GM23338 (cell line): ENCODE results near the gene S100A5. TPM values are rescaled to one million over a fixed set of nuclear protein-coding genes. Genes with fewer than 3 reads are reported as not detected.
"Not testable (repeated sequence)": the region's sequence is repeated elsewhere in the genome, so short reads cannot be mapped to it uniquely, and the experiment has no call there.

Source experiments
- ATAC-seq: fragments of 200-7000 bp; cut with Tn5 transposase; 3 replicates; pipeline ENCODE4 v1.9.1; 2020
- DNase-seq: peaks from one replicate; pipeline ENCODE4 v3.0.0-alpha.2; 2015; ENCODE audit warnings: low spot score
- H2AFZ ChIP-seq: fragments of 200-600 bp; sonication (generic); 2 replicates; pipeline ENCODE4 v1.8.0; 2016; ENCODE audit warnings: antibody characterized with exemption, mild to moderate bottlenecking, moderate library complexity
- H3F3A ChIP-seq: fragments of 200-600 bp; sonication (generic); replicated peaks from 2 replicates; pipeline ENCODE4 v1.8.0; 2017; ENCODE audit warnings: antibody characterized with exemption, mixed run types, low read depth
- H3K27ac ChIP-seq: fragments of 200-600 bp; sonication (generic); 2 replicates; pipeline ENCODE4 v1.6.1; 2016; ENCODE audit warnings: low read depth
- H3K27me3 ChIP-seq: fragments of 200-600 bp; sonication (generic); 2 replicates; pipeline ENCODE4 v1.8.0; 2016; ENCODE audit warnings: mild to moderate bottlenecking, mixed run types, moderate library complexity; ENCODE audit not compliant: insufficient read depth
- H3K36me3 ChIP-seq: fragments of 200-600 bp; sonication (generic); 2 replicates; pipeline ENCODE4 v1.8.0; 2016; ENCODE audit warnings: mild to moderate bottlenecking; ENCODE audit not compliant: insufficient read depth
- H3K4me1 ChIP-seq: fragments of 200-600 bp; sonication (generic); 2 replicates; pipeline ENCODE4 v1.8.0; 2016; ENCODE audit warnings: mild to moderate bottlenecking, moderate library complexity; ENCODE audit not compliant: insufficient read depth
- H3K4me2 ChIP-seq: fragments of 200-600 bp; sonication (generic); 2 replicates; pipeline ENCODE4 v1.7.1; 2017; ENCODE audit warnings: mixed run types
- H3K4me3 ChIP-seq: fragments of 200-600 bp; sonication (generic); 2 replicates; pipeline ENCODE4 v1.6.1; 2016; ENCODE audit warnings: mixed run types
- H3K79me2 ChIP-seq: fragments of 200-600 bp; sonication (generic); replicated peaks from 2 replicates; pipeline ENCODE4 v1.8.0; 2017; ENCODE audit warnings: mild to moderate bottlenecking; ENCODE audit not compliant: insufficient read depth
- H3K9me2 ChIP-seq: fragments of 200-600 bp; sonication (generic); 2 replicates; pipeline ENCODE4 v1.8.0; 2017; ENCODE audit not compliant: insufficient read depth
- H4K20me1 ChIP-seq: fragments of 200-600 bp; sonication (generic); replicated peaks from 2 replicates; pipeline ENCODE4 v1.8.0; 2017; ENCODE audit warnings: mild to moderate bottlenecking; ENCODE audit not compliant: insufficient read depth
- H3K27ac Mint-ChIP-seq: 2 replicates; pipeline ENCODE4 v1.8.0; 2020; ENCODE audit warnings: inconsistent platforms, mild to moderate bottlenecking, moderate library complexity, mixed read lengths
- H3K27me3 Mint-ChIP-seq: 3 replicates; pipeline ENCODE4 v1.8.0; 2022; ENCODE audit warnings: low read depth, mild to moderate bottlenecking, moderate library complexity, mixed read lengths, inconsistent platforms; ENCODE audit not compliant: insufficient read depth, poor library complexity
- H3K36me3 Mint-ChIP-seq: 3 replicates; pipeline ENCODE4 v1.8.0; 2021; ENCODE audit warnings: low read depth, mild to moderate bottlenecking, inconsistent platforms, moderate library complexity, mixed read lengths
- H3K4me1 Mint-ChIP-seq: 3 replicates; pipeline ENCODE4 v1.8.0; 2020; ENCODE audit warnings: mild to moderate bottlenecking, inconsistent platforms, mixed read lengths
- H3K4me3 Mint-ChIP-seq: 3 replicates; pipeline ENCODE4 v1.8.0; 2021; ENCODE audit warnings: moderate library complexity, mild to moderate bottlenecking, inconsistent platforms, mixed read lengths
- H3K9me3 Mint-ChIP-seq: 3 replicates; pipeline ENCODE4 v1.8.0; 2020; ENCODE audit warnings: moderate library complexity, mild to moderate bottlenecking, inconsistent platforms, mixed read lengths
- CREB1 ChIP-seq: fragments of 250-450 bp; sonication (Bioruptor Pico); IDR thresholded peaks from 2 replicates; pipeline ENCODE4 v1.5.0; 2020; ENCODE audit warnings: low read depth, mild to moderate bottlenecking, moderate library complexity
- EZH2 ChIP-seq: fragments of 200-600 bp; sonication (generic); IDR thresholded peaks from one replicate; pipeline ENCODE4 v1.8.0; 2017; ENCODE audit warnings: antibody characterized with exemption, mild to moderate bottlenecking, low read depth; ENCODE audit not compliant: unreplicated experiment
- EZH2phosphoT487 ChIP-seq: fragments of 200-600 bp; sonication (generic); IDR thresholded peaks from one replicate; pipeline ENCODE4 v1.8.1; 2018; ENCODE audit warnings: antibody characterized with exemption; ENCODE audit not compliant: unreplicated experiment
- JUNB ChIP-seq: IDR thresholded peaks from one replicate; pipeline ENCODE4 v1.6.1; 2016; ENCODE audit warnings: antibody characterized with exemption; ENCODE audit not compliant: unreplicated experiment
- POLR2AphosphoS5 ChIP-seq: IDR thresholded peaks from 2 replicates; pipeline ENCODE4 v1.6.1; 2016; ENCODE audit warnings: antibody characterized with exemption, low read depth
- STAT1 ChIP-seq: IDR thresholded peaks from one replicate; pipeline ENCODE4 v1.6.1; 2016; ENCODE audit warnings: antibody characterized with exemption; ENCODE audit not compliant: unreplicated experiment
- ZNF114 ChIP-seq: fragments of 250-450 bp; sonication (Bioruptor Pico); IDR thresholded peaks from 2 replicates; pipeline ENCODE4 v1.5.0; 2020; ENCODE audit warnings: mild to moderate bottlenecking, moderate library complexity
- ZNF331 ChIP-seq: fragments of 250-450 bp; sonication (Bioruptor Pico); IDR thresholded peaks from 2 replicates; pipeline ENCODE4 v1.5.0; 2020; ENCODE audit warnings: low read depth, mild to moderate bottlenecking, moderate library complexity
- polyA plus RNA-seq: library from polyadenylated mRNA; unstranded; fragments of >200 nt; fragmentation: Nextera tagmentation; extraction: Ambion mirVana; gene quantifications from 2 replicates; pipeline ENCODE4 v1.2.1, GENCODE V29; 2016
- total RNA-seq: library from RNA; depleted of rRNA; stranded (reverse); fragments of >200 nt; shearing (Covaris generic); gene quantifications from 2 replicates; pipeline ENCODE4 v1.2.3, GENCODE V29; 2014
- TF ChIP-seq, protein P1 (sequence below): fragments of 250-450 bp; sonication (Bioruptor Pico); IDR thresholded peaks from 2 replicates; pipeline ENCODE4 v1.5.0; 2020; ENCODE audit warnings: mild to moderate bottlenecking, moderate library complexity
- TF ChIP-seq, protein P2 (sequence below): IDR thresholded peaks from one replicate; pipeline ENCODE4 v1.6.1; 2018; ENCODE audit warnings: antibody characterized with exemption; ENCODE audit not compliant: unreplicated experiment
- TF ChIP-seq, protein P3 (sequence below): IDR thresholded peaks from 2 replicates; pipeline ENCODE4 v1.6.1; 2016; ENCODE audit warnings: antibody characterized with exemption

Gene S100A5
- total and polyA plus RNA-seq, 2 experiments from 2014 or later: 0.47 TPM; not detected in 1

DNA sequence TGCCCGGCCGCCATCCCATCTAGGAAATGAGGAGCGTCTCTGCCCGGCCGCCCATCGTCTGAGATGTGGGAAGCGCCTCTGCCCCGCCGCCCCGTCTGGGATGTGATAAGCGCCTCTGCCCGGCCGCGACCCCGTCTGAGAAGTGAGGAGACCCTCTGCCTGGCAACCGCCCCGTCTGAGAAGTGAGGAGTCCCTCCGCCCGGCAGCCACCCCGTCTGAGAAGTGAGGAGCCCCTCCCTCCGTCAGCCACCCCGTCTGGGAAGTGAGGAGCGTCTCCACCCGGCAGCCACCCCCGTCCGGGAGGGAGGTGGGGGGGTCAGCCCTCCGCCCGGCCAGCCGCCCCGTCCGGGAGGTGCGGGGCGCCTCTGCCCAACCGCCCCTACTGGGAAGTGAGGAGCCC, 42.1 kb upstream of the S100A5 start:
- not testable (repeated sequence) for H3K27ac ChIP-seq, H2AFZ ChIP-seq, H3K36me3 ChIP-seq, H3K9me2 ChIP-seq, DNase-seq, H4K20me1 ChIP-seq, H3K27me3 ChIP-seq, H3K27me3 Mint-ChIP-seq, H3K9me3 Mint-ChIP-seq, H3K79me2 ChIP-seq, ATAC-seq, H3K4me3 Mint-ChIP-seq, H3K4me3 ChIP-seq, H3K27ac Mint-ChIP-seq, H3K4me1 ChIP-seq, H3F3A ChIP-seq, H3K36me3 Mint-ChIP-seq, H3K4me2 ChIP-seq
- H3K4me1 Mint-ChIP-seq: peaks cover 20% of the 10 kb centered on the region

DNA sequence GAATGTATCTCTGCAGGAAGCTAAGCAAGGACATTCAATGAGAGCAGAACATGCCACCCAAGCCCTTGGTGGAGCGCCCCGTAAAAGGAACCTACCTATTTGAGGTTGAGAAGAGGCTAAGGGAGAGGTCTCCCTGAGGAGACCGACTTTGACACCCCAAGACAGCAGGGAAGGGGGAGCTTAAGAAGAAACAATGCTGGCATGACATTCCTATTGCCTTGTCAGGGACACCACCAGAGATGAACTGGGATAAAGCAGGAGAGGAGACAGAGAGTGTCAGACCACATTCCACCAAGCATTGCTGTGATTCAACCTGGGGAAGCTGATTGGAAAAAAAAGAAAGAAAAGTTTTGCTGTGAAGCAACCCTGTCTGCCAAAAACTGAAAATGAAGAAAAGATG, 38.2 kb upstream of the S100A5 start:
- Mint-ChIP-seq H3K27ac (no peak overlapping the region), H3K4me3 (no peak overlapping the region), H3K27me3 (peaks cover 4% of the 10 kb centered on the region), H3K4me1 (peaks cover 13% of the 10 kb centered on the region), H3K9me3 (peaks cover 18% of the 10 kb centered on the region; the same call in 2 of the 3 replicates), H3K36me3 (no peaks in the 10 kb centered on the region; the same call in 1 of the 3 replicates)
- Histone ChIP-seq H3K4me2 (no peak overlapping the region), H3K4me1 (peaks cover 6% of the 10 kb centered on the region; the same call in 1 of the 2 replicates), H3F3A (no peaks in the 10 kb centered on the region), H3K79me2 (no peaks in the 10 kb centered on the region), H3K36me3 (no peaks in the 10 kb centered on the region), H3K4me3 (no peak overlapping the region), H3K27me3 (no peaks in the 10 kb centered on the region), H3K27ac (no peak overlapping the region), H3K9me2 (no peaks in the 10 kb centered on the region), H4K20me1 (no peaks in the 10 kb centered on the region), H2AFZ (0 out of 2 replicates have a peak overlapping the region, but pooled peaks have one; percentile 2)
- DNase-seq (no peak), ATAC-seq (no peak)
- TF ChIP-seq ZNF114: no peak
- no peak for TF ChIP-seq POLR2AphosphoS5
- TF ChIP-seq STAT1: no peak
- TF ChIP-seq JUNB: no peak
- TF ChIP-seq, protein P1, sequence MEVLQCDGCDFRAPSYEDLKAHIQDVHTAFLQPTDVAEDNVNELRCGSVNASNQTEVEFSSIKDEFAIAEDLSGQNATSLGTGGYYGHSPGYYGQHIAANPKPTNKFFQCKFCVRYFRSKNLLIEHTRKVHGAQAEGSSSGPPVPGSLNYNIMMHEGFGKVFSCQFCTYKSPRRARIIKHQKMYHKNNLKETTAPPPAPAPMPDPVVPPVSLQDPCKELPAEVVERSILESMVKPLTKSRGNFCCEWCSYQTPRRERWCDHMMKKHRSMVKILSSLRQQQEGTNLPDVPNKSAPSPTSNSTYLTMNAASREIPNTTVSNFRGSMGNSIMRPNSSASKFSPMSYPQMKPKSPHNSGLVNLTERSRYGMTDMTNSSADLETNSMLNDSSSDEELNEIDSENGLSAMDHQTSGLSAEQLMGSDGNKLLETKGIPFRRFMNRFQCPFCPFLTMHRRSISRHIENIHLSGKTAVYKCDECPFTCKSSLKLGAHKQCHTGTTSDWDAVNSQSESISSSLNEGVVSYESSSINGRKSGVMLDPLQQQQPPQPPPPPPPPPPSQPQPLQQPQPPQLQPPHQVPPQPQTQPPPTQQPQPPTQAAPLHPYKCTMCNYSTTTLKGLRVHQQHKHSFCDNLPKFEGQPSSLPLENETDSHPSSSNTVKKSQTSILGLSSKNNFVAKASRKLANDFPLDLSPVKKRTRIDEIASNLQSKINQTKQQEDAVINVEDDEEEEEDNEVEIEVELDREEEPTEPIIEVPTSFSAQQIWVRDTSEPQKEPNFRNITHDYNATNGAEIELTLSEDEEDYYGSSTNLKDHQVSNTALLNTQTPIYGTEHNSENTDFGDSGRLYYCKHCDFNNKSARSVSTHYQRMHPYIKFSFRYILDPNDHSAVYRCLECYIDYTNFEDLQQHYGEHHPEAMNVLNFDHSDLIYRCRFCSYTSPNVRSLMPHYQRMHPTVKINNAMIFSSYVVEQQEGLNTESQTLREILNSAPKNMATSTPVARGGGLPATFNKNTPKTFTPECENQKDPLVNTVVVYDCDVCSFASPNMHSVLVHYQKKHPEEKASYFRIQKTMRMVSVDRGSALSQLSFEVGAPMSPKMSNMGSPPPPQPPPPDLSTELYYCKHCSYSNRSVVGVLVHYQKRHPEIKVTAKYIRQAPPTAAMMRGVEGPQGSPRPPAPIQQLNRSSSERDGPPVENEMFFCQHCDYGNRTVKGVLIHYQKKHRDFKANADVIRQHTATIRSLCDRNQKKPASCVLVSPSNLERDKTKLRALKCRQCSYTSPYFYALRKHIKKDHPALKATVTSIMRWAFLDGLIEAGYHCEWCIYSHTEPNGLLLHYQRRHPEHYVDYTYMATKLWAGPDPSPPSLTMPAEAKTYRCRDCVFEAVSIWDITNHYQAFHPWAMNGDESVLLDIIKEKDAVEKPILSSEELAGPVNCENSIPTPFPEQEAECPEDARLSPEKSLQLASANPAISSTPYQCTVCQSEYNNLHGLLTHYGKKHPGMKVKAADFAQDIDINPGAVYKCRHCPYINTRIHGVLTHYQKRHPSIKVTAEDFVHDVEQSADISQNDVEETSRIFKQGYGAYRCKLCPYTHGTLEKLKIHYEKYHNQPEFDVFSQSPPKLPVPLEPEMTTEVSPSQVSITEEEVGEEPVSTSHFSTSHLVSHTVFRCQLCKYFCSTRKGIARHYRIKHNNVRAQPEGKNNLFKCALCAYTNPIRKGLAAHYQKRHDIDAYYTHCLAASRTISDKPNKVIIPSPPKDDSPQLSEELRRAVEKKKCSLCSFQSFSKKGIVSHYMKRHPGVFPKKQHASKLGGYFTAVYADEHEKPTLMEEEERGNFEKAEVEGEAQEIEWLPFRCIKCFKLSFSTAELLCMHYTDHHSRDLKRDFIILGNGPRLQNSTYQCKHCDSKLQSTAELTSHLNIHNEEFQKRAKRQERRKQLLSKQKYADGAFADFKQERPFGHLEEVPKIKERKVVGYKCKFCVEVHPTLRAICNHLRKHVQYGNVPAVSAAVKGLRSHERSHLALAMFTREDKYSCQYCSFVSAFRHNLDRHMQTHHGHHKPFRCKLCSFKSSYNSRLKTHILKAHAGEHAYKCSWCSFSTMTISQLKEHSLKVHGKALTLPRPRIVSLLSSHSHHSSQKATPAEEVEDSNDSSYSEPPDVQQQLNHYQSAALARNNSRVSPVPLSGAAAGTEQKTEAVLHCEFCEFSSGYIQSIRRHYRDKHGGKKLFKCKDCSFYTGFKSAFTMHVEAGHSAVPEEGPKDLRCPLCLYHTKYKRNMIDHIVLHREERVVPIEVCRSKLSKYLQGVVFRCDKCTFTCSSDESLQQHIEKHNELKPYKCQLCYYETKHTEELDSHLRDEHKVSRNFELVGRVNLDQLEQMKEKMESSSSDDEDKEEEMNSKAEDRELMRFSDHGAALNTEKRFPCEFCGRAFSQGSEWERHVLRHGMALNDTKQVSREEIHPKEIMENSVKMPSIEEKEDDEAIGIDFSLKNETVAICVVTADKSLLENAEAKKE: no peak
- no peak for TF ChIP-seq ZNF331 (CRISPR knock-in tag)
- TF ChIP-seq, protein P2, sequence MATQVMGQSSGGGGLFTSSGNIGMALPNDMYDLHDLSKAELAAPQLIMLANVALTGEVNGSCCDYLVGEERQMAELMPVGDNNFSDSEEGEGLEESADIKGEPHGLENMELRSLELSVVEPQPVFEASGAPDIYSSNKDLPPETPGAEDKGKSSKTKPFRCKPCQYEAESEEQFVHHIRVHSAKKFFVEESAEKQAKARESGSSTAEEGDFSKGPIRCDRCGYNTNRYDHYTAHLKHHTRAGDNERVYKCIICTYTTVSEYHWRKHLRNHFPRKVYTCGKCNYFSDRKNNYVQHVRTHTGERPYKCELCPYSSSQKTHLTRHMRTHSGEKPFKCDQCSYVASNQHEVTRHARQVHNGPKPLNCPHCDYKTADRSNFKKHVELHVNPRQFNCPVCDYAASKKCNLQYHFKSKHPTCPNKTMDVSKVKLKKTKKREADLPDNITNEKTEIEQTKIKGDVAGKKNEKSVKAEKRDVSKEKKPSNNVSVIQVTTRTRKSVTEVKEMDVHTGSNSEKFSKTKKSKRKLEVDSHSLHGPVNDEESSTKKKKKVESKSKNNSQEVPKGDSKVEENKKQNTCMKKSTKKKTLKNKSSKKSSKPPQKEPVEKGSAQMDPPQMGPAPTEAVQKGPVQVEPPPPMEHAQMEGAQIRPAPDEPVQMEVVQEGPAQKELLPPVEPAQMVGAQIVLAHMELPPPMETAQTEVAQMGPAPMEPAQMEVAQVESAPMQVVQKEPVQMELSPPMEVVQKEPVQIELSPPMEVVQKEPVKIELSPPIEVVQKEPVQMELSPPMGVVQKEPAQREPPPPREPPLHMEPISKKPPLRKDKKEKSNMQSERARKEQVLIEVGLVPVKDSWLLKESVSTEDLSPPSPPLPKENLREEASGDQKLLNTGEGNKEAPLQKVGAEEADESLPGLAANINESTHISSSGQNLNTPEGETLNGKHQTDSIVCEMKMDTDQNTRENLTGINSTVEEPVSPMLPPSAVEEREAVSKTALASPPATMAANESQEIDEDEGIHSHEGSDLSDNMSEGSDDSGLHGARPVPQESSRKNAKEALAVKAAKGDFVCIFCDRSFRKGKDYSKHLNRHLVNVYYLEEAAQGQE: no peak
- TF ChIP-seq, protein P3, sequence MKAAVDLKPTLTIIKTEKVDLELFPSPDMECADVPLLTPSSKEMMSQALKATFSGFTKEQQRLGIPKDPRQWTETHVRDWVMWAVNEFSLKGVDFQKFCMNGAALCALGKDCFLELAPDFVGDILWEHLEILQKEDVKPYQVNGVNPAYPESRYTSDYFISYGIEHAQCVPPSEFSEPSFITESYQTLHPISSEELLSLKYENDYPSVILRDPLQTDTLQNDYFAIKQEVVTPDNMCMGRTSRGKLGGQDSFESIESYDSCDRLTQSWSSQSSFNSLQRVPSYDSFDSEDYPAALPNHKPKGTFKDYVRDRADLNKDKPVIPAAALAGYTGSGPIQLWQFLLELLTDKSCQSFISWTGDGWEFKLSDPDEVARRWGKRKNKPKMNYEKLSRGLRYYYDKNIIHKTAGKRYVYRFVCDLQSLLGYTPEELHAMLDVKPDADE: no peak
- TF ChIP-seq EZH2: no peak
- TF ChIP-seq EZH2phosphoT487: no peak
- no peak for TF ChIP-seq CREB1 (CRISPR knock-in tag)
